Lung (tissue), 12 donors: ENCODE measurements around the gene TTC29. TPM values are rescaled to one million over a fixed set of nuclear protein-coding genes. Genes with fewer than 3 reads are reported as not detected.

ENCODE experiments used
- ATAC-seq: fragments of 200-7000 bp; cut with Tn5 transposase; one replicate; pipeline ENCODE4 v1.9.1; 2020; ENCODE audit warnings: moderate number of reproducible peaks; ENCODE audit not compliant: insufficient read depth, low FRiP score
- DNase-seq, 3 donors: peaks; one replicate each; pipeline ENCODE4 v3.0.0-alpha.2; 2013 to 2017
- H3K27ac ChIP-seq, 2 donors: one replicate each; pipeline ENCODE4 v1.5.1; 2013; ENCODE audit warnings: mild to moderate bottlenecking in 2 of 2, moderate library complexity in 2 of 2, control low read depth in 1 of 2, inconsistent platforms in 1 of 2, low read depth in 1 of 2, low read length in 1 of 2
- H3K27me3 ChIP-seq, 3 donors: one replicate each; pipeline ENCODE4 v1.5.1; 2013; ENCODE audit warnings: low read length in 2 of 3; ENCODE audit not compliant: control insufficient read depth in 3 of 3, insufficient read depth in 3 of 3
- H3K36me3 ChIP-seq, 4 donors: one replicate each; pipeline ENCODE4 v1.5.1; 2013; ENCODE audit warnings: low read length in 4 of 4, mild to moderate bottlenecking in 1 of 4, moderate library complexity in 1 of 4; ENCODE audit not compliant: control insufficient read depth in 4 of 4, insufficient read depth in 4 of 4
- H3K4me1 ChIP-seq, 5 donors: one replicate each; pipeline ENCODE4 v1.5.1; 2013; ENCODE audit warnings: low read length in 5 of 5, mild to moderate bottlenecking in 2 of 5, moderate library complexity in 1 of 5; ENCODE audit not compliant: control insufficient read depth in 5 of 5, insufficient read depth in 5 of 5
- H3K4me3 ChIP-seq: one replicate; pipeline ENCODE4 v1.5.1; 2013; ENCODE audit warnings: mild to moderate bottlenecking, control low read depth, moderate library complexity
- H3K9ac ChIP-seq, 2 donors: one replicate each; pipeline ENCODE4 v1.5.1; 2013; ENCODE audit warnings: low read length in 2 of 2, control low read depth in 1 of 2; ENCODE audit not compliant: insufficient read depth in 1 of 2
- H3K9me3 ChIP-seq, 4 donors: one replicate each; pipeline ENCODE4 v1.5.1; 2013; ENCODE audit warnings: low read length in 3 of 4, mild to moderate bottlenecking in 1 of 4, moderate library complexity in 1 of 4; ENCODE audit not compliant: control insufficient read depth in 4 of 4, insufficient read depth in 3 of 4
- CTCF ChIP-seq: IDR thresholded peaks from 2 replicates; pipeline ENCODE4 v1.5.1; 2012; ENCODE audit warnings: mild to moderate bottlenecking; ENCODE audit errors: control extremely low read depth, extremely low read depth
- WGBS, 2 donors: extraction: QIAGEN DNeasy Blood & Tissue Kit; methylation state at CpG; one replicate each; pipeline ENCODE4 v1.1.7; 2013; 5-methylcytosine and 5-hydroxymethylcytosine counted together
- polyA plus RNA-seq, 2 donors: library from polyadenylated mRNA; stranded (reverse); fragments of 200-250 nt; gene quantifications; one replicate each; pipeline ENCODE4 v1.2.1, GENCODE V29; 2013
- total RNA-seq, 2 donors: library from RNA; depleted of rRNA in 1 of 2; stranded (reverse); fragments of >200 nt in 1 of 2; gene quantifications; one replicate each; pipeline ENCODE4 v1.2.1, GENCODE V29; 2014 to 2021
- donor health status: control.
- donor health status: control.
- donor health status: Bipolar disorder and iron deficiency.
- donor health status: healthy.
- donor health status: DM: yes; HTN: yes; CAD: no.

Gene TTC29
- total and polyA plus RNA-seq, 4 donors = 2.6 to 11.1 (median 7.2) TPM

- DNase-seq (no peak), ATAC-seq (no peak)
- 56 to 60% methylated on average over 4 of the region's 4 CpGs for WGBS, 2 donors
- Histone ChIP-seq H3K27me3 (no peaks in the 10 kb centered on the region), H3K4me3 (no peak overlapping the region), H3K36me3 (no peaks in the 10 kb centered on the region), H3K9ac (no peak overlapping the region), H3K27ac (no peak overlapping the region), H3K4me1 (no peaks in the 10 kb centered on the region), H3K9me3 (no peaks in the 10 kb centered on the region)
- TF ChIP-seq CTCF = no peak
Observed at GRCh38 chr4:146844761-146845160, 100.9 kb downstream of the TTC29 start.

- WGBS, 2 donors = 87 to 91% methylated on average over 1 of the region's 1 CpG
- no peaks in the 10 kb centered on the region for H3K9me3 ChIP-seq
- H3K27me3 ChIP-seq = no peaks in the 10 kb centered on the region
- no peak for TF ChIP-seq CTCF
- ATAC-seq (no peak), DNase-seq (no peak)
- no peak overlapping the region for H3K27ac ChIP-seq
- H3K36me3 ChIP-seq = no peaks in the 10 kb centered on the region
- H3K9ac ChIP-seq = no peak overlapping the region
- no peaks in the 10 kb centered on the region for H3K4me1 ChIP-seq
- no peak overlapping the region for H3K4me3 ChIP-seq
Observed at GRCh38 chr4:146842876-146843275, 102.8 kb downstream of the TTC29 start.

- ATAC-seq = no peak
- no peaks in the 10 kb centered on the region for H3K36me3 ChIP-seq
- no peaks in the 10 kb centered on the region for H3K27me3 ChIP-seq
- H3K27ac ChIP-seq = no peak overlapping the region
- no peak overlapping the region for H3K9ac ChIP-seq
- H3K9me3 ChIP-seq = no peaks in the 10 kb centered on the region
- no peak for DNase-seq
- no peaks in the 10 kb centered on the region for H3K4me1 ChIP-seq
- no peak for TF ChIP-seq CTCF
- no peak overlapping the region for H3K4me3 ChIP-seq
Observed at GRCh38 chr4:146840731-146841130, 104.9 kb downstream of the TTC29 start.

- Histone ChIP-seq H3K4me3 (no peak overlapping the region), H3K9me3 (no peaks in the 10 kb centered on the region), H3K36me3 (no peaks in the 10 kb centered on the region), H3K9ac (no peak overlapping the region), H3K4me1 (no peaks in the 10 kb centered on the region), H3K27ac (no peak overlapping the region), H3K27me3 (no peaks in the 10 kb centered on the region)
- 62 to 90% methylated on average over 1 of the region's 1 CpG for WGBS, 2 donors
- DNase-seq (no peak), ATAC-seq (no peak)
- no peak for TF ChIP-seq CTCF
Observed at GRCh38 chr4:146835096-146835495, 110.6 kb downstream of the TTC29 start.
